NCI-H1436 treated with DMSO at 0.1 percent for 48 hours (cell line): ENCODE data around the gene KCNN3.

Source experiments
- DNase-seq: peaks from one replicate; lab custom pipeline; 2025; lab: John Stamatoyannopoulos, UW

KCNN3 gene

DNA sequence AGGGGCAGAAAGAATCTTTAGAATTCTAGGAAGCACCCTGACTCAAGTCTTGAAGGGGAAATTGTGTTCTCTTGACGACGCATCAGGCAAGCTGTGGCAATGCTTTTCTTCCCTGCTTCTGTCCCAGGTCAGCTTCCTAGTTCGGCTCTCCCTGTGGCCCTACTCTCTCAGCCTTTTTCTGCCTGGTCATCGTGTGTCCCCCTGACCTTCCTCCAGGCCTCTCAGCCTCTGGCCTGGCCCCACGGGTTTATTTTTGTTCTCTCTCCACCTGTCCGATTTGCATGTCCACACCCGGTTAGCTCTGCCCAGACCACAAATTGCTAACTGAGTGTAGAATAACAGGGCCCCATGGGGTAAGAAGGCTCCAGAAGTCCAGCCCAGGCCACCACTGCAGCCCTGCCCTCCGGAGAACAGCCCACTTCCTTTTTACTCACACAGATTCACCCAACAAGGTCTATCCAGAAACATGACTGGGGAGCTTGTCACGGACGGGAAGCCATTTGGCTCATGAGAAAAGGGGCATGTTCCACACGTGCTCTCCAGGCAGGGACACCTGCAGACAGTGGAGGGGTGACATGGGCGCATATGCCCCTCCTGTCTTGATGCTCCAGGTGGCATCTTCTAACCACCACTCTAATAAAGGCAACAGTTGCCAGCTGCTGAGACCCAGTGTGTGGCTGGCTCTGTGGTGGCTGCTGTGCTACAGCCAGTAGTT lies 9.8 kb downstream of the KCNN3 start:
- DNase-seq: no peak

DNA sequence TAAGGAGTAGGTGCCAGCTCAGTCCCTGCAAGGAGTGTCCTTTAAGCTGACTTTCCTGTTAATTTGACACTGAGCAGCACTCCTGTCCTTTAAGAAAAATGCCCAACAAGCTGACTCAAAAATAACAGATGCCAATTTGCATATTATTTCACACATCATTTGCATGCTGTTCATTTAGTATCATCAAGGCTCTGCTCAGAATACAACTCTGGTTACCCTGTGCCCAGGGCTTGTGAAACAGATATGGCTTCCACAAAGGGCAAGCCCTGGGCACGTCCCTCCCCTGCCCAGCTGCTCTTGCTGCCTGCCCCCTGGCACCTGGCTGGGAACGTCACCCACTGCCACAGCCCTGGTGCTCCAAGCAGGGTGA lies 10.3 kb downstream of the KCNN3 start:
- no peak for DNase-seq

DNA sequence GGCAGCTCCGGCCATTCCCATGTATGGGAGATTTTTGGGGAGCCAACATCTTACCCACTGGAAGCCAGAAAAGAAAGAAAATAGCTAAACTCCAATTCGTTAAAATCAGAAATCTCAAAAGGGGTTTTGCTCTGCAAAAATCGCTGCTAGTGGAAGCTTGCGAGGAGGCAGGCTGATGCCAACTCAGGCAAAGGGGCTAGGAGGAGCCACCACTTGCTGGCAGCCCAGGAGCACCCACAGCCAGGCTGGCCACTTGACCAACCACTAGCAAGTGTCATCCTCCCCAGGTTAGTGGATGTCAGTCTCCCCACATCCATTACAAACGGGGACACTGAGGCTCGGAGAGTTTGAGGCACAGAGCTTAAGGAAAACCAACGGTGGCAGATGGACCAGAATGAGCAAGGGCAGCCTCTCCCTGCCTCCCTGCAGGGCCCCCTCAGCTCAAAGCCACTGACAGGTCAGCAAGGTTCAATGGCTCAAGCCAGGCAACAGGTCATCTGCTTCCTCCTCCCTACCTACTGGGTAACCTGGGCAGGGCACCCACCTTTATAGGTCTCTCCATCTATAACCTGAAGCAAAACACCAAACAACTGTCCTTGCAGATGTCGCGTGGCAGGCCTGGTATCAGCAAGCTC lies 10.8 kb downstream of the KCNN3 start:
- no peak for DNase-seq

DNA sequence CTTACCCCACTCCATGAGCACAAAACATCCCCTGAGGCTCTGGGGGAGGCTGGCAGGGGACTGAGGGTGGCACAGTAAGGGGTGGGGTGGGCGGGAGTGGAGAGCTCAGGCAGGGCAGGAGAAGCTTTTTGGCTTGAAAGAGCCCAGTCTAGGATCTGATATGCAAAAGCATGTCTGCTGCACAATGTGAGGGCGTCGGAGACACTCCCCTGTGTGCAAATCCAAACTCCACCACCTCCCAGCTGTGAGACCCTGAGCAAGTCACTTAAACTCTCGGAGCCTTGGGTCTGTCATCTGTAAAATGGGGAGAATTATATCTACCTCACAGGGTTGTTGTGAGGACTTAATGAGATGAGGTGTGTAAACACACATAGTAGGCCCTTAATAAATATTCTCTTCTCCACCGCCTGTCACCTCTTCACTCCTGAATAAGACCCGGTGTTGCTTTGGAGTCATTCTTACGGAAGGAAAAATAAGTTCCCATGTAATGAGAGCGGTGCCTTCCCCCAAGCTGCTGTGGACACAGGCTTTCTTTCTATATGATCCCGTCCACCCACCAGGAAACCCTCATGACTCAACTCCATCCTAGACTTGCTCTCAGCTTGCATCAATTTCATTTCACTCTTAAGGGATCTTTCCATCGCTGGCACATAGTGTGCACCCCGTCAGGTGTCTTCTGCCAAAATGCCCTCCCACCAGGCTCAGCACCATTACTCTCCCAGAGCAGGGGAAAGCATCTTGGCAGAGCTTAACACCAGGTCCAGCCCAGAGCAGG lies 12.5 kb downstream of the KCNN3 start:
- no peak for DNase-seq

DNA sequence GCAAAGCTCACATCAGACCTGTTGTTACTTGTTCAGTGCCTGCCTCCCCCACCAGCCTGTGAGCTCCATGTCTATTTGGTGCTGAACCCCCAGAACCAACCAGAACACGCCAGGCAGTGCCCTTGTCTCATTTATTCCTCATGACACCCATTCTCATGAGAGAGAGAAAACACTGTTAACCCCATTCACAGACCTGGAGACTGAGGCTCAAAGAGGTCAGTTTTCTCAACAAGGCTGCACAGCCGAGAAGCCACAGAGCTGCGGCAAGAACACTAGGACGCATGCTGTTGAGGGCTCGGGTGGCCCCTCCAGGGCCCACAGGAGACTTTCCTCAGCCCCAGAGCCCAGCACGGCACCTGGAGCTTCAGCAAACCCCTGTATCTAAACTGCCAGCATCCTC lies 13.1 kb downstream of the KCNN3 start:
- no peak for DNase-seq

DNA sequence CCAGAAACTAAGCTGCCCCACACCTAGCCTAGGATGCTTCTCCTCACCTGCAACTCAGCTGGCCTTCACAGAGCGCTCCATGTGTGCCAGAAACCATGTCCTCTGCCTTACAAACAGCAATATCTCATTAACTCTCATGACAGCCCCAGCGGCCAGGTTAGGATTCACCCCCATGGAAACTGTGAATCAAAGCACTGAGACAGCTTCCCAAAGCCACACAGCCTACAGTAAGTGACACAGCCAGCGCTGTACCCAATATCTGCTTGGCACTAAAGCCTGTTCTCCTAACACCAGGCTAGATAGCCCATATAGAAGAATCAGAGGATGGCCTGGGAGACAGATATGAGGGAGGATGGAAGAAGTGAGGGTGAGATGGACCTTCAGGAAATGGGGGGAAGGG lies 13.5 kb downstream of the KCNN3 start:
- no peak for DNase-seq

DNA sequence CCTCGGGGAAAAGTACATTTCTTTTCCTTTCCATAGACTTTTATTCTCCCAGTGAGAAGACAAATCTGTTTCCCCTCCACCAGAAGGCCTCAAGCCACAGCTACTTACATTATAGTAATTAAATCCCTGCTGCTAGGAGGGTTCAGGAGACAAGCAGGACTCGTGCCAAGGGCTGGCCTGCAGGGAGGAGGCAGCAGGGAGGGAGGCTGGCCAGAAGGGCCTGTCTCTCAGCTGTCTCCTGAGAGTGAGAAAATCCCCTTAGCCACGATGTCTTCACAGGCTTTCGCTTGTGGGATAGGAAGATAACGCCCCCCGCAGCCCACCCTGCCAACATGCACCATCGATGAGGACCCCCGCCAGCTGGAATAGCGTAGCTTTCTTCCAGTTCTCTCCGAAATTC lies 14.0 kb downstream of the KCNN3 start:
- no peak for DNase-seq

DNA sequence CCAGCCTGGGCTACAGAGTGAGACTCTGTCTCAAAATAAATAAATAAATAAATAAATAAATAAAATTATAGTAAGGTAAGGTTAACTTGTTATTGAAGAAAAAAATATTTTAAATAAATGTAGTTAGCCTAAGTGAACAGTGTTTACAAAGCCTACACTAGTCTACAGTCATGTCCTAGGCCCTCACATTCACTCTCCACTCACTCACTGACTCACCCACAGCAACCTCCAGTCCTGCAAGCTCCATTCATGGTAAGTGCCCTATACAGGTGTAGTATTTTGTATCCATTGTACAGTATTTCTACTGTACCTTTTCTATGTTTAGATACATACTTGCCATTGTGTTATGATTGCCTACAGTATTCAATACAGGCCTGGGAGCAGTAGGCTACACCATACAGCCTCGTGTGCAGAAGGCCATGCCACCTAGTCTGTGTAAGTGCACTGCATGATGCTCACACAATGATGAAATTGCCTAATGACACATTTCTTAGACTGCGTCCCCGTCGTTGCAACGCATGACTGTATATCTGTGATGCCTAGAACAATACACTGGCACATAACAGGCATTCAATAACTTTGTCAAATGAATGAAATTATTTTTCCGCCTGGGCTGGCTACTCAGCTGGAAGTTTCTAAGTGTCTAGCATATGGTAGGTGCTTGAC lies 14.8 kb downstream of the KCNN3 start:
- DNase-seq: no peak

DNA sequence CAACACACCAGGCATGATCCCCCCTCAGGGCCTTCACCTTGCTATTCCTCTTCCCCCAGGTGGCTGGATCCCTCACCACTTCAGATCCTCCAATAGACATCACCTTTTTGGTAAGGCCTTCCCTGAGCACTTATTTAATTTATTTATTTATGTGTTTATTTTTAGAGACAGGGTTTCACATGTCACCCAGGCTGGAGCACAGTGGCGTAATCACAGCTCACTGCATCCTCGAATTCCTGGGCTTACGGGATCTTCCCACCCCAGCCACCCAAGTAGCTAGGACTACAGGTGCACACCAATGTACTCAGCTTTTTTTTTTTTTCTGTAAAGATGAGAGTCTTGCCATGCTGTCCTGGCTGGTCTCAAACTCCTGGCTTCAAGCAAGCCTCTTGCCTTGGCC lies 17.2 kb downstream of the KCNN3 start:
- DNase-seq: no peak

DNA sequence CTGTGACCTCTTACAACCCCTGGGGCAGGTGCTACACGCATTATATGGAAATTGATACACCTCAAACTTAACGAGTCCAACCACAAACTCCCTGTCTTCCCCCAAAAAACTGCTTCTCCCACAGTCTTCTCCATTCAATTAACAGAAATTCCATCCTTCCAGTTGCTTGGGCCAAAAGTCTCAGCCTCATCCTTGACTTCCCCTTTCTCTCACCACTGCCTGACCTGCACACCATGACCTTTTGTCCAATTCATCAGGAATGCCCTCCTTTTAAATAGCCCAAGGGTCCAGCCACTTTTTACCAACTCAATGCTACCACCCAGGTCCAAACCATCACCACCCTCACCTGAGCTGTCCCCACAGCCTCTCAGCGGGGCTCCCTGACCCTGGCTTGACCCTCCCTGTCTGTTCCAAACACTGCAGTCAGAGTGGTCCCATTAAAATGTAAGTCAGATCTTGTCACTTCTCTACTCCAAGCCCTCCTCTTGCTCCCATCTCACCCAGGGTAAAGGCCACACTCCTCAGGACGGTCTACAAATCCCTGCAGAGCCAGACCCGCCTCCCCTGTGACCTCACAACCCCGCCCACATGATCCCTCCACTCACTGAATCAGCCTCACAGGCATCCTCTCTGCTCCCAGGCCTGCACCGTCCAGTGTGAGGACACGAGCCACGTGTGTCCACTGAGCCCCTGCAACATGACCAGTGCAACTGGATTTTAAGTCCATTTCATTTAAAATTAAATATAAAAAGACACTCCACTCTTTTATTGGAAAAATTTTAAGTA lies 18.5 kb downstream of the KCNN3 start:
- DNase-seq: no peak

DNA sequence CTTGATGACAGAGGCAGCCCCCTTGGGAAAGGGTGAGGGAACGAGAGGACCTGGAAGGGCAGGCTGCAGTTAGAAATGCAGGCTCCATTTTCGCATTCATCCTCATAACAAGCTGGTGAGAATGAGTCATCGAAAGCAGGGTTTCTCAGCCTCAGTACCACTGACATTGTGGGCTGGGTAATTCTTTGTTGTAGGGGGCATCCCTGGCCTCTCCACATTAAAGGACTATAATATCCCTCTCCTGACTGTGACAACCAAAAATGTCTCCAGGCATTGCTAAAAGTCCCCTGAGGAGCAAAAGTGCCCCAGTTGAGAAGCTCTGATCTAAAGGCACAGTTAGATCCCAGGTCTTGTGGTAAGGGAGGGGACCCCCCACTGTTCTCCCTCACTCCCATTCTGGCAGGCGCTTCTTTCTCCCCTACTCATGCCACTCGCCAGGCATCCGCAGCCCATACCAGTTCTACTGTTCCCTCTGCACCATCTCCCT lies 20.4 kb downstream of the KCNN3 start:
- no peak for DNase-seq

DNA sequence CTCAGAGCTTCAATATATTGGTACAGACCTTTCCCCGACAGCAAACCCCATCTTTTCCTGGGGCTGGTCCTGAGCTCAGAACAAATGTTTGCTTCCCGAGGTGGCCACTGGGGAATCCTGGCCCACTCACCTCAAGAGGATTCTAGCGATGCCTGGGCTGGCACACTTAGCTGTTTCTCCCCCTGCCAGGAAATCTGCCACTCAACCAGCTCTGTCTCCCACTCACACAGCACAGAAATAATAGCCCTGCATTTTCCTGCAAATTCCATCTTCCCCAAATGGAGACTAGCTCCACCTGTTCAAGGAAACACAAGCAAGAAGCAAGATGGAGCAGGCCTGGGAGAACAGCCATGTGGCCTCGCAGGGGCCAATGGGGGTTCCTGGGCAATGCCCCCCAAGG lies 21.1 kb downstream of the KCNN3 start:
- no peak for DNase-seq

DNA sequence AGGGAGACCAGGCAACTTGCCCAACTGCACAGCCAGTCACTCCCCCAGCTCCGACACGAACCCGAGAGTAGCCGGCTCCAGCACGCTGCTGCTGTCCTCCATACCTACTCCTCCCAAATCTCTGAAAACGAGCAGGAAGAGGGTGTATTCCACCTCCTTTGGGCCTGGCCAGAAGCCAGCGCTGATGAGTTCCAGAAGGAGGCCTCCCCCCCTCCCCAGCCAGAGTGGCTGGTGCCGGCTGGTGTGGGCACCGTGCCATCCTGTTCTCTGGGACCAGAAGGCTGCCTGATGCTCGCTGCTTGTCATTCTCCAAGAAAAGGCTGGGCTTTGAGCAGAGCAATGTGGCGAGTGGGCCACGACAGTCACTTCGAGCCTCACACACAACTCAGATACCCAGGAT lies 22.2 kb downstream of the KCNN3 start:
- no peak for DNase-seq

DNA sequence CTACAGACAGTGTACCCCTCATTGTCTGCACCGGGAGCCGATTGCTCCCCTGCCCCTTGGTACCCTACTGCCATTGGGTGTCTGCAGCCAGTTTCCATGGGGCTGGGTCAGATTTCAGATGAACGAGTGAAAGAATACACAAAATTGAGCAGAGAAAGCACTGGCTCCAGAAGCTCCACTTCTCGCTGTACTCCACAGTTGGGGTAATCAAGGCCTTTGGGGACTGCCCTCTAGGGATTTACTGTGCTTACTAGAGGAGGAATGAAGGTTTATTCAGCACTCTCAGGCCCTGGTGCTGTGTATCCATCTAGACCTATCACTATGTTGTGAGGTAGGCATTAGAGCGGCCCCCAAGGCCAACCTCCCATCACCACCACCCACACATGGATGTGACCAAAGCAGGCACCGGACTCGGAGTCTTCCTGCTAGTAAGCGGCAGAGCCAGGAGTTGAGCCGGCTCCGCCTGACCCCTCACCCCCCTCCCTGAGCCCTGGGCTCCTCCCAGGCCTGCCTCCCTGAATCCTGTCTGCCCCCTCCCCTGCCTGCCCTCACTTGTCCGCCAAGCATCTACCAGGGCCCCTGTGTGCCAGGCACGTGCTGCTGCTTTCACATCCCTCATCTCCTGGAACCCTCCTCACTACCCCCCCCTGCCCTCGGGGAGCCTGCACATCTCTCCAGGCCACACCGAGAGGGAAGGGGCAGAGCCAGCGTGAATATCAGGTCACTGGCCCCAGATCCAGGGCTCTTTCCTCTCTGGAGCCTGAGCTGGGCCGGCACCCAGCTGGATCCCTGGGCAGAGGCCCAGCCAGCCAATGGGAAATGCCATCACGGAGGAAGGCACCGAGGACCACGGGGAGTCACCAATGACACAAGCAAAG lies 23.3 kb downstream of the KCNN3 start:
- DNase-seq: no peak

DNA sequence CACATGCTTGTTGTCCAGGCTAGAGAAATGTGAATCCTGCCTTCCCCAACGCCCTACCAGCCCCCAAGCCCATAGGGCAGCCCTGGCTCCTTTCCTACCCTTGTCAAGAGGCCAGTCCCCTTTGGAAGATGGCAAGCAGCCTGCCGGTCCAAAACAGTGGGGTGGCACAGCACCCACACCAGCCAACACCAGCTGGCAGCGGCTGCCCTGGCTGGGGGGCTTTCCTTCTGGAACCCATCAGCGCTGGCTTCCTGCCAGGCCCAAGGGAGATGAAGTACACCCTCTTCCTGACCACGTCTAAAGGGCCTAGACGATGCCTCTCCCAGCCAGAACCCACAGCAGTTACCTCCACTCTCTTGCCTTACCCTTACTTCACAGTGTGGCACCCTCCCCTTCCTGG lies 24.2 kb downstream of the KCNN3 start:
- no peak for DNase-seq

DNA sequence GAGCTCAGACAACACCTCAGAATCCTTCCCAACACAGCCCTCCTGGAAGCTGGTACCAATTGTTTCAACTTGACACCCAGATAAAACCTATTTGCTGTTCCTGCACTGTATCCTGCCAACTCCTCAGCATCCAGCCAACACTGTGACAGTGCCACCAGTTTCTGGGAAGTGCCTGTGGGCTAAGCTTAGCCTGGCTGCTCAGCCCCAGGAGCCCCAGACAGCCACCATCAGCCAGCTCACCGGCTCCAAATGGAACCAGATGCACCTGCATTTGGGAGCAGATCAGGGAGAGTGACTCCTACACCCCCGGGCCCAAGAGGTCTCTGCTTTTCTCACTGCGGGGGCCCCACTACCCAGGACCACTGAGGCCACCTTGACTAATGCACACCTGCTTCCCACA lies 24.9 kb downstream of the KCNN3 start:
- DNase-seq: no peak

DNA sequence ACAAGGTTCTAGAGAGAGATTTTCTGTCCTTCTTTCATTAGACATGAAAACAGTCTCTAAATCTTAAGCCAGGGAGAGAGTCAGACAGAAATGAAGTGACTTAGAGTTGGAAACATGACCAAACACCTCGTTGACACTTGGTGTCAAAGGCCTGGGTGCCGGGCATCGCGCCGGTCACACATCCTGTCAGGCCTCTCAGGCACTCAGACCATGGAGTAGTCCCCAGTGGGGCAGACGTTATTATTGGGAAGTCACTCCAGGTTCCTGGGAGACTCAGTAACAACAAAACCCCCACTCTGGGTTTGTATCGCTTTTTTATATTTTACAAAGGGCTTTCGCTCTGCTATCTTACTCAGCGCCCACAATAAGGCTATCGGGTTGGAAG lies 25.8 kb downstream of the KCNN3 start:
- no peak for DNase-seq

DNA sequence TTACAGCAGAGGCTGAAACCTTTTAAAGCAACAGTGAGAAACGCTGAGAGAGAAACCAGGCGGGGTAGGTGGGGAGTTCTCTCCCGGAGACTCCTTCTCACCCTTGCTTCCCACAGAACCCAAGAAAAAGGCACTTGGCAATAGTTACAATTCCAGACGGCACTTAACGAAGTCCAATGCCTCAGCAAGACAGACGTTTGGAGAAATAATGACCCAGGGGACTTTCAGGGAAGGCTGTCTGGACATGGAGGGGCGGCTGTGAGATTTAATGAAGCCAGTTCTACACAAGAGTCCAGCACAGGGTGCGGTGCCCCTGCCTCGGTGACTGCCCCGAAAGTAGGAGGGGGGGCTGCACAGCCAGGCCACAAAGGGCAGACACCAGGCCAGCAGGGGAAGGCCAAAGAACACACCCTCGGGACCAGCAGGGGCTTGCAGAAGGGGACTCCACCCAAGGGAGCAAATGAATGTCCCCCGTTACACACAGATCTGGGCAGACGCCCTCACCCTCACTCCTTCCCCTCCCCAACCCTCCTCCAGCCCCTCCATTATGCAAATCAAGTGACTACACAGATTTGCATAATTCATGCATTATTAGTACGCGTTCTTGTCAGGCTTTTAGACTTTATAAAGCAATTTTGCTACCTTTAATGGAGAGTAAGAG lies 26.3 kb downstream of the KCNN3 start:
- no peak for DNase-seq

DNA sequence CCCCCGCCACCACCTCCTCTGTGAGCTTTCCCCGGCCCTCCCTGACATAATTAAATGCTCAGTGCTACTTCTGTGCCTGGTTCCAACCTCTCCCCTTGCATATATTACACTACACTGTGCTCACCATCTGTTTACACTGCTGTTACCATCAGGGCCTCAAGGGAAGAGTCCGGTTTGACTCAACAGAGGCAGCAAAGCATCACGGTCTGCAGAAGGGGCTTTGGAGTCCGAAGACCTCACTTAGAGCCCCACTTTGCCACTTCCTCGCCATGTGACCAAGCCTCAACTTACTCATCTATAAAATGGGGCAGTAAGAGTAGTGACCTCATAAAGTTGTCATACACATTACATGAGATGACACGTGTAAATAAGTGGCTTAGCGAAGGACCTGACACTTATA lies 27.4 kb downstream of the KCNN3 start:
- DNase-seq: no peak

DNA sequence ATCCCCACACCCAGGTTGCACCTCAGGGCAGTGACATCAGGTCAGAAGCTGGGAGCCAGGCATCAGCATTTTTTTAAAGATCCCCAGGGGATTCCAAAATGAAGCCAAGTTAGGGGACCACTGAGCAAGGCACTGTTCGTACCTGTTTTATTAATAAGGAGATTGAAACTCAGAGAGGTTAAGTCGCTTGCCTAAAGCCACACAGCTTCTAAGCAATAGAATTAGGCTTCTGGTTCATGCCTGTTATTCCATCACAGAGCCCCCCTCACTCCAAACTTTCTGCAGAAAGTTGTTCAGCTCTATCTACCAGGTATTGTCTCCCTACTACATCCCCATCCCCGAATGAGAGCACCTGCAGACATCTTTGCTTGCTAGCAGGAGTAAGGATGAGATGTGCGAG lies 28.7 kb downstream of the KCNN3 start:
- DNase-seq: no peak
